GDM1 (cell line): ENCODE measurements around the gene TMEM51.
"Not testable (repeated sequence)": the region's sequence is repeated elsewhere in the genome, so short reads cannot be mapped to it uniquely, and the experiment has no call there.

Source experiments
- DNase-seq: peaks from one replicate; lab custom pipeline; 2025; lab: John Stamatoyannopoulos, UW

Gene TMEM51

GRCh38 chr1:15154480-15155036, 1.0 kb downstream of the TMEM51 start:
- DNase-seq = no peak

- DNase-seq = no peak
These were observed 1.6 kb downstream of the TMEM51 start for GRCh38 chr1:15155191-15155590.

DNA sequence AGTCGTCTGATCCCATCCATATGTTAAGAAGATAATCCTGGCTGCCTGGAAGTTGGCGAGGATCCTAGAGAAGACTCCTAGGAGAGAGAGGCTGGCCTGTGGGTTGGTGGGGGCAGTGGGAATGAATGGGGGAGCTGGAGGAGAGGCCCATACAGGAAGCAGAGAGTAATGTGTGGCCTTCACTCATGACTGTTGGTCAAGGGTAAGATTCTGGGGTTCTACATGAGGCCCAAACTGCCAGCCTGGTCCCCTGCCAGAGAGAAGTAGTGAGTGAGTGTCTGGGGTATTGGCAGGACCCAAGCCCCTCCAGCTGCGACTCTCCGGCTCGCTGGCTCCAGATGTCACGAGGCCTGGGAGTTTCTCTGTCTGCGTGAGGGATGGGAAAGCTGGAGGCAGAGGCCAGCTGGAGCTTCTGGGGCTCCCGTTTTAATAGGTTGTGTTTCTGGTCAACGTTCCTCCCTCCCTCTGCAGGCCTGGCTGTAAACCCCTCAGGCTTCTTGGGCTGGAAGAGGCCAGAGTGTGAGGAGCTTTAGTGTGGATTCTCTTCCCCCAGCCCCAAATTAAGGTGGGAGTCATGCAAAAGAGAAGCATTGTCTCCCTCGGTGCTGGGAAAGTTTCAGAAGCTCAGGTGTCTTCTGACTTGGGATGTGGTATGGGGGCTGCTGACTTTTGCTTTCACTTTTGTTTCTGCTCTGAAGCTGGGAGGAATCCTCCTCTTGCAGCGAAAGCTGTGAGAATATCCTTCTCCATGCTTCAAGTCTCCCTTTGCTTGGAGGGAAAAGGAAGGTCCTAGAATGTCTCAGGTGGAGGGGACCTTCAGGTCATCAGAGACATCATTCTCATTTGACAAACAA, 2.6 kb downstream of the TMEM51 start:
- no peak for DNase-seq

DNA sequence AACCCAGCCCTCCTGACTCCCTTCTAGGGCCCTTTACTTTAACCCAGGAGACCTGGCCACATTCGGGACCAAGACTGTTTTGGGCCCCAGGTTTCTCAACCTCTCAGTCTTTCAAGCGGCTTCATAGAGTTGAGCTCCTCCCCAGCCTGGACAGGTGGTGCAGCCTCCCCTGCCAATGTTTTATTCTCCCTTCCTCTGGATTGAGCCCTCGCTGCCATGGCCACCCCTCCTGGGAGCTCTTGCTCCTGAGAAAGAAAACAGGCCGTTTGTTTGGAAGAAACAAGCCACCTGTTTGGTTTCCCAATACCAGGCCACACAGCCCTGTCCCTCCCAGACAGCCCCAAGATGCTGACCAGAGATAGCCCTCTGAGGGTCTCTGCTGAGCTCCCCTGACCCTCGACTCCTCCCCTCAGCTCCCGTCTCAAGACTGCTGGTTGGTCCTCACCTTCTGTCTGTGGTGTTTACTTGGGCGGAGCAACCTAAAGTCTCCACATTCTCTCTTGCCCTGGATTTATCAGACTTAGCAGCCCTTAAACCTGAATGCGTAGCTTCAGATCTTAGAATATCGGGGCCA, 3.3 kb downstream of the TMEM51 start:
- DNase-seq = no peak

GRCh38 chr1:15157524-15158399, 4.2 kb downstream of the TMEM51 start:
- DNase-seq = no peak

DNA sequence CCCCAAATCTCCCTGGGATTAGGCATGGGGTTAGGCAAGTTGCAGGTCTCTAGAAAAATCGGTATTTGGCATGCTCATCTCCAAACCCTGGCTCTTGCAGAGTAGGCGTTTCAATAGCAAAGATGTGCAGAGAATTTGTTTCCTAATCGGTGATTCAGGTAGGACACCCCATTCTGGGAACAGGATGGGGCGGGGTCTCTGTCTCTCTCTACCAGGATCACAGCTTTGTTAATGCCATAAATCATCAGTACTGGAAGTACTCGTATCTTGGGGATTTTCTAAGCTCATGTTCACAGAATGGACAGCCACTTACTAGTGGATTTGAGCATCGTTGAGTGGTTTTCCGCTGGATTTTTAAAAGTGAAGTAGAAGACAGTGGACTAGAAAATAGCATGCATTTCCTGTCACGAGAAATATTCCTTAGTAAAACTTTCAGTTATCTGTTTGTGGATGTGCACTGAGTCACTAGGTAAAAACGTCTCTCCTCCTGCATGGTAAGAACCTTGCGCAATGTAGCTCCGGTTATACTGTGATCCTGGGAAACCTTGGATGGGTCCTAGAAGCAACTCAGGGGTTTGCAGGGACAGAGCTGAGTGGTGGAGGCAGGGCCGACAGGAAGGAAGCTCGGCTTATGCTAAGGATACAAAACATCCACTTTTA, 5.1 kb downstream of the TMEM51 start:
- no peak for DNase-seq

DNA sequence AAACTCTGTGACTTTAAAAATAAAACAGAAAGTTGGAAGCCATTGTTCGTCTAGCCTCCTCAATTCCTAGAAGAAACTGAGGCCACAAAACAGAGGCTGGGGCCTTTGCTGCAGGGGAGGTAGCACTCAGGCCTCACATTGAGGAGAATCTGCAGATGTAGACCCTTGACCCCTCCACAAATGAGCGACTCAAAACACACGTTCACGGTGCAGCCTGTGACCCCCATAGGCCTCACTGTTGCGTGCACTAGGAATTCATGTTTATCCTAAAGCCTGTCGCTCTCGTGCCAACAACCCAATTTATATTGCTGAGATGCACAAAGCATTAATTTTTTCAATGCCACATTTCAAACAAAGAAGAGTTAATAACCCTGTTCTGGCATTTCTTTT, 5.6 kb downstream of the TMEM51 start:
- DNase-seq = no peak

DNA sequence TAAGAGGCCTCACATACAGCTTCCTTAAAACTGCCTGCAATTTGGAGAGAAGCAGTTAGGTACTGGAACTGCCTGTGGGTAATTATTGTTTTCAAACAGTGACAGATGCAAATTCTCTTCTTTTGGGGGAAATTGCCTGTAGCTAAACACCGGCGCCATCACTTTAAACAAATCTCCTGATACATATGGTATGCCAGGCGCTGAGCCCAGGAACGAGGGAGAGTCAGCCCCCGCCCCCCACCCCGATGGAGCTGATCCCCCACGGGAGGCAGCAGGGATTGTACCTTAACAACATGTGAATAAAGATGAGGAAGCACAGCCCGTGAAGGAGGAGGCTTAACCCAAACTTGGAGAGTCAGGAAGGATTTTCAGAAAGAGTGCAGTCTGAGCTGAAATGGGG, 7.1 kb downstream of the TMEM51 start:
- DNase-seq = no peak

DNA sequence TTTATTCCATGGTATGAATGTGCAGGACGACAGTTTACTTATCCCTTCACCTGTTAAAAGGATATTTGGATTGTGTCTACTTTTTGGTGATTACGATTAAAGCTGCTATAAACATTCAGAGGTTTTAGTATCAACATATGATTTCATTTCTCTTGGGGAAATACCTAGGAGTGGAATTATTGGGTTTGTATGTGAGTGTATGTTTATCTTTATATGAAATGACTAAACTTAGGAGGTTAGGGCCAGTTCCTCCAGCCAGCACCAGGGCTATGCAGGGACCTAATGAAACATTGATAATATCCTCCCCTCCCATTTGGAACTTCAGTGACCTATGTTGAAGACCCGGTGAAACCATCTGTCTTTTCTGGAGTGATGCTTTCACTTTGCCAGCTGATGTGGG, 13.8 kb downstream of the TMEM51 start:
- DNase-seq = no peak

DNA sequence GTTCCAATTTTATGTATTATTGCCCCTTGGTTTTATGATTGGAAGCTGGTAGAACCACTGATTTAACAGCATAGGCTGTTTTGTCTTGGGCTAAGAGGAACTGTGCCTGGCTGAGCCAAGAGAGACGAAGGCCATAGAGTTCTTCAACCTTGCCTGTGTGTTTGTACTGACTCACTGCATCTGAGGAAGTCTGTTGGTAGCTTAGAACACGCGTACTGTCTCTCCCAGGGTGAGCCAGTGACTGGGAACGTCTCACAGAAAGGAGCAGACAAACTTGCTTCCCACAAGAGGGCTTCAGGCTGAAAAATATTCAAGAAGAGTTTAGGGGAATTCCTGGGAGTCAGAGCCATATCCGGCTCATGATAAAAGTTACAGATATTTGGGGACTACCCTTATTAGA, 14.9 kb downstream of the TMEM51 start:
- peak; percentile 69 for DNase-seq

DNA sequence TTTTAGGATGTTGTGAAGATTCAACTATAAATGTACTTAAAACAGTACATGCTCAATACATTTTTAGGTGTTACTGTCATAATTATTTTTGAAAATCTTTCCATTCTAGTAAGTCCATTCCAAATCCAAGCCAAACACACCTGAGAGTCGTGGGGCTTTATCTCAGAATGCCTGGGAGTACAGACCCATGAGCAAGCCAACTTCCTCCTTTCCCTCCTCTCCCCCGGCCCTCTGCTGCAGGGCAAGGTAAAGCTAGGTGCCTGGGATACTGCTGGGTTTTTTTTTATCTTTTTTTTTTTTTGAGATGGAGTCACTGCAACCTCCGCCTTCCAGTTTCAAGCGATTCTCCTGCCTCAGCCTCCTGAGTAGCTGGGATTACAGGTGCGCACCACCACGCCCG, 16.5 kb downstream of the TMEM51 start:
- no peak for DNase-seq

- DNase-seq = no peak
These were observed 17.8 kb downstream of the TMEM51 start for GRCh38 chr1:15171271-15171908.

DNA sequence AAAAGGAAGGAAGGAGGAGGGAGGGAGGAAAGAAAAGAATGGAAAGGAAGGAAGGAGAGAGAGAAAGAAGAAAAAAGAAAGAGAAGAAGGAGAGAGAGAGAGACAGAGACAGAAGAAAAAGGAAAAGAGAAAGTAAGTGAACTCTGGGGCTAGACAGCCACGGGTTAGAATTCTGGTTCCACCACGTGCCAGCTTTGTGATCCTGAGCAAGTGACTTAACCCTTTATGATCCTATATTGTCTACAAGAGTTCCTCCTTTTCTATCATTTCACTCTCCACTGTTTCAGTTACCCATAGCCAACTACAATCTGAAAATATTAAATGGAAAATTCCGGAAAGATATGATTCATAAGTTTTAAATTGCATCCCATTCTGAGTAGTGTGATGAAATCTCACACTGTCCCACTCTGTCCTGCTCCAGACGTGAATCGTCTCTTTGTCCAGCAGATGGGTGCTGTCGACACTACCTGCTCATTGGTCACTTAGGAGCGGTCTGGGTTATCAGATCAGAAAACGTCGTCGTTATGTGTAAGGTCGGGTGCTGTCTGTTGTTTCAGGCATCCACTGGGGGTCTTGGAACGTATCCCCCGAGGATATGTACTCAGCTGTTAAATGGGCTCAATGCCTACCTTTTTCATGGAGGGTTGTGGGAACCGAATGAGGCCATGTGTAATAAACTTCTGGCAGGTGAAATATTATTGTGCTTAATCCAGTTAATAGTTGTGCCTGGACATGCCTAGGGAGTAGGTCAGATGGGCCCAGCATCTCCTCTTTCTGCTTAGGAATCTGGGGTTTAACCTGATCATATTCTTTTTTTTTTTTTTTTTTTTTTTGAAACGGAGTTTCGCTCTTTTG, 19.1 kb downstream of the TMEM51 start:
- no peak for DNase-seq

GRCh38 chr1:15173863-15174614, 20.5 kb downstream of the TMEM51 start:
- DNase-seq = no peak

- DNase-seq = no peak
These were observed 21.1 kb downstream of the TMEM51 start for GRCh38 chr1:15174615-15174983.

- DNase-seq = not testable (repeated sequence)
These were observed 22.0 kb downstream of the TMEM51 start for GRCh38 chr1:15175324-15176094.

DNA sequence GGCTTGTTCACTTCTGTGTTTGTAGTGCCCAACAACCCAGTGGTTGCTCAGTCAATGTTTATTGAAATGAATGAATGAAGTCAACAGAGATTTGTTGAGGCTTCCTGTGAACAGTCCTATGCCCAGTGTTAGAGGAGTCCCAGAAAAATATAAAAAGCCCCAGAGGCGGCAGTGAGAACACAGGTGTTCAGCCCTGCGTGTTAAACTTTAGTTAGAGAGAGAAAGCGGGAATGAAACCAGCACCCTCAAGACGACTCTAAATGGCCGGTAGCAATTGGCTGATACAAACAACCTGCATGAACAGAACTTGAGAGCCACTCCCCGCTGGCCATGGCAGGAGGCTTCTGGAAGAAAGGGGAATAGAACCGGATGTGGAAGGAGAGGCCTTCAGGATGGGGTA, 22.6 kb downstream of the TMEM51 start:
- no peak for DNase-seq

GRCh38 chr1:15176898-15177665, 23.5 kb downstream of the TMEM51 start:
- no peak for DNase-seq
